Measurements from ENCODE around the gene SUPT4H1.
A peak's percentile ranks its signal among the peaks of the same experiment; 100 is the strongest.
"Not testable (repeated sequence)": the region's sequence is repeated elsewhere in the genome, so short reads cannot be mapped to it uniquely, and the experiment has no call there.

The SUPT4H1 gene

GRCh38 chr17:58341136-58341860 lies 10.7 kb downstream of the SUPT4H1 start:
- POLR2A ChIA-PET = interaction anchor here (1.0 to 4.2 kb wide), 2 partner anchors 9 to 11 kb away, joined by 4 to 85 read pairs; partner anchors contain the start of gene SUPT4H1
- H3K36me3 ChIP-seq (ENCODE audit: control insufficient read depth in 4 of 4, insufficient read depth in 4 of 4, low read length in 3 of 4) = peaks cover 0 to 38% (median 14%) of the 10 kb centered on the region in 4 experiments
- peaks cover 37 to 94% (median 86%) of the 10 kb centered on the region in 4 experiments for H3K4me1 ChIP-seq (ENCODE audit: control extremely low read depth in 1 of 4, control insufficient read depth in 4 of 4, insufficient read depth in 4 of 4, low read length in 3 of 4)
- H3K27ac ChIP-seq (ENCODE audit: insufficient read depth in 1 of 2, low read depth in 1 of 2, low read length in 2 of 2, poor library complexity in 1 of 2, severe bottlenecking in 2 of 2) = peak overlapping the region; percentile 51 to 99
- WGBS (ENCODE audit: insufficient coverage) = 96% methylated on average over 8 of the region's 11 CpGs
- CTCF ChIA-PET = interaction anchor here (0.7 to 7.0 kb wide), 5 partner anchors 8 to 892 kb away, joined by 3 to 76 read pairs (median 54); partner anchors contain the start of genes SUPT4H1 and TSPOAP1
- not testable (repeated sequence) for H3K27me3 ChIP-seq (replicated peaks in 2 of 5; ENCODE audit: control insufficient read depth in 4 of 5, insufficient read depth in 5 of 5, low read length in 4 of 5); DNase-seq; H3K9me3 ChIP-seq (ENCODE audit: control extremely low read depth in 1 of 5, control insufficient read depth in 4 of 5, insufficient read depth in 2 of 5, low read depth in 1 of 5, low read length in 4 of 5)
- peak overlapping the region in 1 of 7 experiments; percentile 100 for H3K4me3 ChIP-seq (ENCODE audit: control insufficient read depth in 1 of 7, extremely low read depth in 1 of 7, insufficient read depth in 4 of 7, low read depth in 2 of 7, low read length in 6 of 7)

GRCh38 chr17:58340405-58340876 lies 11.6 kb downstream of the SUPT4H1 start:
- H3K4me1 ChIP-seq (ENCODE audit: control extremely low read depth in 1 of 4, control insufficient read depth in 4 of 4, insufficient read depth in 4 of 4, low read length in 3 of 4) = peaks cover 44 to 96% (median 89%) of the 10 kb centered on the region in 4 experiments
- CTCF ChIA-PET = interaction anchor here (0.6 to 7.0 kb wide), 5 partner anchors 7 to 80 kb away, joined by 3 to 76 read pairs (median 43); partner anchors contain the start of gene SUPT4H1
- 100% methylated on average over 1 of the region's 5 CpGs for WGBS (ENCODE audit: insufficient coverage)

GRCh38 chr17:58339755-58340404 lies 12.1 kb downstream of the SUPT4H1 start:
- POLR2A ChIA-PET = interaction anchor here (0.8 to 1.8 kb wide), 3 partner anchors 11 to 12 kb away, joined by 3 to 12 read pairs (median 3); partner anchors contain the start of gene SUPT4H1
- CTCF ChIA-PET = interaction anchor here (1.1 to 7.0 kb wide), 5 partner anchors 6 to 80 kb away, joined by 3 to 76 read pairs (median 43); partner anchors contain the start of genes SUPT4H1 and TSPOAP1
- H3K4me1 ChIP-seq (ENCODE audit: control extremely low read depth in 1 of 4, control insufficient read depth in 4 of 4, insufficient read depth in 4 of 4, low read length in 3 of 4) = peaks cover 45 to 96% (median 89%) of the 10 kb centered on the region in 4 experiments
- no peaks in the 10 kb centered on the region for H3K27me3 ChIP-seq (replicated peaks in 2 of 5; ENCODE audit: control insufficient read depth in 4 of 5, insufficient read depth in 5 of 5, low read length in 4 of 5)
- 88% methylated on average over 5 of the region's 6 CpGs for WGBS (ENCODE audit: insufficient coverage)
- peak overlapping the region; percentile 19 to 100 (median 78) for H3K4me3 ChIP-seq (ENCODE audit: control insufficient read depth in 1 of 7, extremely low read depth in 1 of 7, insufficient read depth in 4 of 7, low read depth in 2 of 7, low read length in 6 of 7)
- H3K9me3 ChIP-seq (ENCODE audit: control extremely low read depth in 1 of 5, control insufficient read depth in 4 of 5, insufficient read depth in 2 of 5, low read depth in 1 of 5, low read length in 4 of 5) = no peaks in the 10 kb centered on the region
- H3K36me3 ChIP-seq (ENCODE audit: control insufficient read depth in 4 of 4, insufficient read depth in 4 of 4, low read length in 3 of 4) = peaks cover 0 to 23% (median 3%) of the 10 kb centered on the region in 4 experiments
- peak overlapping the region; percentile 51 to 99 for H3K27ac ChIP-seq (ENCODE audit: insufficient read depth in 1 of 2, low read depth in 1 of 2, low read length in 2 of 2, poor library complexity in 1 of 2, severe bottlenecking in 2 of 2)
- DNase-seq = no peak

More at GRCh38 chr17:58340405-58340876, 11.6 kb downstream of the SUPT4H1 start:
- Histone ChIP-seq H3K36me3 (ENCODE audit: control insufficient read depth in 4 of 4, insufficient read depth in 4 of 4, low read length in 3 of 4) (peaks cover 0 to 29% (median 7%) of the 10 kb centered on the region in 4 experiments), H3K4me3 (ENCODE audit: control insufficient read depth in 1 of 7, extremely low read depth in 1 of 7, insufficient read depth in 4 of 7, low read depth in 2 of 7, low read length in 6 of 7) (peak overlapping the region in 2 of 7 experiments; percentile 99 to 100), H3K27ac (ENCODE audit: insufficient read depth in 1 of 2, low read depth in 1 of 2, low read length in 2 of 2, poor library complexity in 1 of 2, severe bottlenecking in 2 of 2) (peak overlapping the region; percentile 51 to 99), H3K9me3 (ENCODE audit: control extremely low read depth in 1 of 5, control insufficient read depth in 4 of 5, insufficient read depth in 2 of 5, low read depth in 1 of 5, low read length in 4 of 5) (no peaks in the 10 kb centered on the region), H3K27me3 (replicated peaks in 2 of 5; ENCODE audit: control insufficient read depth in 4 of 5, insufficient read depth in 5 of 5, low read length in 4 of 5) (no peaks in the 10 kb centered on the region)
- no peak for DNase-seq
- POLR2A ChIA-PET = interaction anchor here (1.0 to 1.8 kb wide), 3 partner anchors 11 to 12 kb away, joined by 3 to 12 read pairs (median 4); partner anchors contain the start of gene SUPT4H1

- no peaks in the 10 kb centered on the region for H3K9me3 ChIP-seq (ENCODE audit: control extremely low read depth in 1 of 5, control insufficient read depth in 4 of 5, insufficient read depth in 2 of 5, low read depth in 1 of 5, low read length in 4 of 5)
- H3K27me3 ChIP-seq (replicated peaks in 2 of 5; ENCODE audit: control insufficient read depth in 4 of 5, insufficient read depth in 5 of 5, low read length in 4 of 5) = no peaks in the 10 kb centered on the region
- H3K4me1 ChIP-seq (ENCODE audit: control extremely low read depth in 1 of 4, control insufficient read depth in 4 of 4, insufficient read depth in 4 of 4, low read length in 3 of 4) = peaks cover 49 to 96% (median 89%) of the 10 kb centered on the region in 4 experiments
- peak overlapping the region; percentile 96 to 99 for H3K27ac ChIP-seq (ENCODE audit: insufficient read depth in 1 of 2, low read depth in 1 of 2, low read length in 2 of 2, poor library complexity in 1 of 2, severe bottlenecking in 2 of 2)
- 16% methylated on average over 7 of the region's 10 CpGs for WGBS (ENCODE audit: insufficient coverage)
- CTCF ChIA-PET = interaction anchor here (0.6 to 7.0 kb wide), 6 partner anchors 6 to 217 kb away, joined by 3 to 76 read pairs (median 23); partner anchors contain the start of genes SUPT4H1 and TSPOAP1
- H3K36me3 ChIP-seq (ENCODE audit: control insufficient read depth in 4 of 4, insufficient read depth in 4 of 4, low read length in 3 of 4) = peaks cover 0 to 20% (median 3%) of the 10 kb centered on the region in 4 experiments
- DNase-seq = peak; percentile 37 to 79 (median 68)
- H3K4me3 ChIP-seq (ENCODE audit: control insufficient read depth in 1 of 7, extremely low read depth in 1 of 7, insufficient read depth in 4 of 7, low read depth in 2 of 7, low read length in 6 of 7) = peak overlapping the region; percentile 19 to 100 (median 78)
- POLR2A ChIA-PET = interaction anchor here (0.8 to 2.9 kb wide), 4 partner anchors 10 to 13 kb away, joined by 3 to 12 read pairs (median 6); partner anchors contain the start of genes SUPT4H1 and TSPOAP1
Measured at GRCh38 chr17:58338841-58339754, 12.9 kb downstream of the SUPT4H1 start.

GRCh38 chr17:58338454-58338840 lies 13.6 kb downstream of the SUPT4H1 start:
- peak overlapping the region; percentile 96 to 99 for H3K27ac ChIP-seq (ENCODE audit: insufficient read depth in 1 of 2, low read depth in 1 of 2, low read length in 2 of 2, poor library complexity in 1 of 2, severe bottlenecking in 2 of 2)
- H3K36me3 ChIP-seq (ENCODE audit: control insufficient read depth in 4 of 4, insufficient read depth in 4 of 4, low read length in 3 of 4) = peaks cover 0 to 16% (median 3%) of the 10 kb centered on the region in 4 experiments
- H3K27me3 ChIP-seq (replicated peaks in 2 of 5; ENCODE audit: control insufficient read depth in 4 of 5, insufficient read depth in 5 of 5, low read length in 4 of 5) = no peaks in the 10 kb centered on the region
- H3K4me1 ChIP-seq (ENCODE audit: control extremely low read depth in 1 of 4, control insufficient read depth in 4 of 4, insufficient read depth in 4 of 4, low read length in 3 of 4) = peaks cover 45 to 96% (median 89%) of the 10 kb centered on the region in 4 experiments
- CTCF ChIA-PET = interaction anchor here (0.6 to 6.8 kb wide), 10 partner anchors 9 to 216 kb away, joined by 3 to 54 read pairs (median 5); partner anchors contain the start of genes SUPT4H1 and TSPOAP1
- POLR2A ChIA-PET = interaction anchor here (0.7 to 3.7 kb wide), 9 partner anchors 8 to 21 kb away, joined by 3 to 41 read pairs (median 6); partner anchors contain the start of genes SUPT4H1 and TSPOAP1
- H3K9me3 ChIP-seq (ENCODE audit: control extremely low read depth in 1 of 5, control insufficient read depth in 4 of 5, insufficient read depth in 2 of 5, low read depth in 1 of 5, low read length in 4 of 5) = no peaks in the 10 kb centered on the region
- DNase-seq = no peak
- peak overlapping the region; percentile 6 to 100 (median 78) for H3K4me3 ChIP-seq (ENCODE audit: control insufficient read depth in 1 of 7, extremely low read depth in 1 of 7, insufficient read depth in 4 of 7, low read depth in 2 of 7, low read length in 6 of 7)
- WGBS (ENCODE audit: insufficient coverage) = 53% methylated on average over 3 of the region's 3 CpGs
